GM19023 (cell line): Measurements from ENCODE around the gene ROR2.

Experiments used
- ATAC-seq: cut with Tn5 transposase; IDR thresholded peaks from one replicate; pipeline ENCODE4 v1.9.1; 2021; ENCODE audit warnings: mild to moderate bottlenecking, moderate library complexity; ENCODE audit not compliant: unreplicated experiment

Gene ROR2

GRCh38 chr9:91782708-91783214 is 167.3 kb downstream of the ROR2 start:
- ATAC-seq, result no peak

- ATAC-seq, result no peak
These were observed 168.1 kb downstream of the ROR2 start for GRCh38 chr9:91781906-91782305.

GRCh38 chr9:91781116-91781515 is 168.9 kb downstream of the ROR2 start:
- no peak for ATAC-seq

GRCh38 chr9:91778031-91778430 is 172.0 kb downstream of the ROR2 start:
- ATAC-seq, result no peak

- no peak for ATAC-seq
These were observed 172.7 kb downstream of the ROR2 start for GRCh38 chr9:91777292-91777830.

- no peak for ATAC-seq
These were observed 173.4 kb downstream of the ROR2 start for GRCh38 chr9:91776409-91777291.

GRCh38 chr9:91775708-91776028 is 174.4 kb downstream of the ROR2 start:
- no peak for ATAC-seq

- no peak for ATAC-seq
These were observed 174.9 kb downstream of the ROR2 start for GRCh38 chr9:91775011-91775707.

- ATAC-seq, result no peak
These were observed 176.9 kb downstream of the ROR2 start for GRCh38 chr9:91773156-91773555.

- ATAC-seq, result no peak
These were observed 178.2 kb downstream of the ROR2 start for GRCh38 chr9:91771864-91772263.

GRCh38 chr9:91771027-91771426 is 179.0 kb downstream of the ROR2 start:
- no peak for ATAC-seq

- ATAC-seq, result no peak
These were observed 179.8 kb downstream of the ROR2 start for GRCh38 chr9:91770229-91770628.

- ATAC-seq, result no peak
These were observed 180.8 kb downstream of the ROR2 start for GRCh38 chr9:91768977-91769916.

GRCh38 chr9:91768507-91768906 is 181.5 kb downstream of the ROR2 start:
- no peak for ATAC-seq

GRCh38 chr9:91766315-91767069 is 183.5 kb downstream of the ROR2 start:
- no peak for ATAC-seq

GRCh38 chr9:91765296-91765695 is 184.7 kb downstream of the ROR2 start:
- ATAC-seq, result no peak

- no peak for ATAC-seq
These were observed 185.4 kb downstream of the ROR2 start for GRCh38 chr9:91764661-91765060.

- ATAC-seq, result no peak
These were observed 188.7 kb downstream of the ROR2 start for GRCh38 chr9:91761362-91761761.

- no peak for ATAC-seq
These were observed 189.1 kb downstream of the ROR2 start for GRCh38 chr9:91760906-91761305.

- ATAC-seq, result peak; percentile 82
These were observed 191.5 kb downstream of the ROR2 start for GRCh38 chr9:91758491-91758981.
